Tibial artery (tissue), 4 donors: ENCODE results near the gene EXD2.
"Not testable (repeated sequence)": the region's sequence is repeated elsewhere in the genome, so short reads cannot be mapped to it uniquely, and the experiment has no call there.

Experiments
- DNase-seq, 2 donors: peaks; one replicate each; pipeline ENCODE4 v3.0.0-alpha.2; 2019
- H3K27ac ChIP-seq, 2 donors: fragments of 200-600 bp; sonication (generic) in 1 of 2; 1 replicate in 1 of 2; 2 replicates in 1 of 2; pipeline ENCODE4 v1.5.1; 2018 to 2019; ENCODE audit warnings: mild to moderate bottlenecking in 1 of 2
- H3K27me3 ChIP-seq, 2 donors: fragments of 200-600 bp; sonication (generic) in 1 of 2; one replicate each; pipeline versions ENCODE4 v1.5.1 to v1.6.0; 2016 to 2019
- H3K36me3 ChIP-seq, 3 donors: fragments of 200-600 bp; sonication (generic) in 2 of 3; one replicate each; pipeline ENCODE4 v1.5.1; 2016 to 2019; ENCODE audit warnings: mild to moderate bottlenecking in 2 of 3
- H3K4me1 ChIP-seq, 4 donors: fragments of 200-600 bp; sonication (generic) in 2 of 4; 1 replicate in 3 of 4; 2 replicates in 1 of 4; pipeline ENCODE4 v1.5.1; 2016 to 2019
- H3K4me3 ChIP-seq, 2 donors: fragments of 200-600 bp; sonication (generic) in 1 of 2; 1 replicate in 1 of 2; 2 replicates in 1 of 2; pipeline ENCODE4 v1.5.1; 2018 to 2019; ENCODE audit warnings: mild to moderate bottlenecking in 2 of 2
- H3K9me3 ChIP-seq, 3 donors: fragments of 200-600 bp; sonication (generic) in 1 of 3; one replicate each; pipeline ENCODE4 v1.5.1; 2016 to 2019
- intact Hi-C: fragments of 100-400 bp; cut with DNase I; formaldehyde crosslinking; loops from one replicate; pipeline ENCODE4 v1.15.0; 2023; ENCODE audit warnings: low total_unique reads
- TF ChIP-seq, protein P1 (sequence below), 2 experiments: fragments of 200-600 bp in 1 of 2; fragments of 450-650 bp in 1 of 2; IDR thresholded peaks; one replicate each; pipeline ENCODE4 v1.5.1; 2017 to 2019; ENCODE audit warnings: antibody characterized with exemption in 2 of 2, mild to moderate bottlenecking in 1 of 2, moderate library complexity in 1 of 2

EXD2 gene

DNA sequence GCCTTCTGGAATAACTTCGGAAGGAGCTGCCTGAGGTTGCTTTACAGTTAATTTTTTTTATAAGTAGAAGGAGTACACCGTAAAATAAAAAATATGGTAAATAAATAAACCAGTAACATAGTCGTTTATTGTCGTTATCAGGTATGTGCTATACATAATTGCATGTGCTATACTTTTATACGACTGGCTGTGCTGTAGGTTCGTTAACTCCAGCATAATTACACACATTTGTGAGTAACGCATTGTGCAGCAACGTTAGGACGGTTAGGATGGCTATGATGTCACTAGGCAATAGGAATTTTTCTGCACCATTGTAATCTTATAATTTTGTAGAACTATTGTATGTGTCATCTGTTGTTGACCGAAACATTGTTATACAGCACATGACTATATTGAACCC, 8.5 kb downstream of the EXD2 start:
- intact Hi-C loops = loop anchor here (10.0 kb wide), 1 partner anchor 75 kb away; no protein-coding TSS in a partner anchor
- TF ChIP-seq, protein P1, sequence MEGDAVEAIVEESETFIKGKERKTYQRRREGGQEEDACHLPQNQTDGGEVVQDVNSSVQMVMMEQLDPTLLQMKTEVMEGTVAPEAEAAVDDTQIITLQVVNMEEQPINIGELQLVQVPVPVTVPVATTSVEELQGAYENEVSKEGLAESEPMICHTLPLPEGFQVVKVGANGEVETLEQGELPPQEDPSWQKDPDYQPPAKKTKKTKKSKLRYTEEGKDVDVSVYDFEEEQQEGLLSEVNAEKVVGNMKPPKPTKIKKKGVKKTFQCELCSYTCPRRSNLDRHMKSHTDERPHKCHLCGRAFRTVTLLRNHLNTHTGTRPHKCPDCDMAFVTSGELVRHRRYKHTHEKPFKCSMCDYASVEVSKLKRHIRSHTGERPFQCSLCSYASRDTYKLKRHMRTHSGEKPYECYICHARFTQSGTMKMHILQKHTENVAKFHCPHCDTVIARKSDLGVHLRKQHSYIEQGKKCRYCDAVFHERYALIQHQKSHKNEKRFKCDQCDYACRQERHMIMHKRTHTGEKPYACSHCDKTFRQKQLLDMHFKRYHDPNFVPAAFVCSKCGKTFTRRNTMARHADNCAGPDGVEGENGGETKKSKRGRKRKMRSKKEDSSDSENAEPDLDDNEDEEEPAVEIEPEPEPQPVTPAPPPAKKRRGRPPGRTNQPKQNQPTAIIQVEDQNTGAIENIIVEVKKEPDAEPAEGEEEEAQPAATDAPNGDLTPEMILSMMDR (IDR thresholded peaks at IDR 0.05) = no peak

DNA sequence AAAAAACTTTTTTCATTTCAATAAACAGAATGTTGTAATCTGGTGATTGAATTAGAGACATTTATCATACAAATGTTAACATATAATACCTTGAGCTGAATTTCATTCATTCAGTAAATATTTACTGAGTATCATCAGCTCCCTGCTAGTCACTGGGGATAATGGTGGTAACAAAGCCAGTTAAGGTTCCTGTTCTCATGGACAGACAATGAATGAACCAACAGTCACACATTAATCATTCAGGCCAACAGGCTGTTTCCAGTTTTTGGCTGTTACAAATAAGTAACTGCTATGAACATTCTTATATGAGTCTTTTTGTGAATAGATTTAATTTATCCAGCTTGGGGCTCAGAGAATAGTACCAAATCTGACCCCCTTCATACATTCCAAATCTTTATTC, 13.5 kb downstream of the EXD2 start:
- intact Hi-C loops = loop anchor here (10.0 kb wide), 1 partner anchor 80 kb away; no protein-coding TSS in a partner anchor
- TF ChIP-seq, protein P1 (IDR thresholded peaks at IDR 0.05) = no peak
- Histone ChIP-seq H3K9me3 (no peaks in the 10 kb centered on the region), H3K27ac (no peak overlapping the region), H3K4me1 (no peaks in the 10 kb centered on the region), H3K36me3 (peaks cover 2 to 5% (median 5%) of the 10 kb centered on the region in 3 donors), H3K4me3 (no peak overlapping the region), H3K27me3 (no peaks in the 10 kb centered on the region)
- DNase-seq = no peak

More for the DNA sequence above, 8.5 kb downstream of the EXD2 start:
- Histone ChIP-seq H3K9me3 (no peaks in the 10 kb centered on the region), H3K4me3 (no peak overlapping the region), H3K27ac (no peak overlapping the region), H3K4me1 (no peaks in the 10 kb centered on the region), H3K36me3 (no peaks in the 10 kb centered on the region), H3K27me3 (no peaks in the 10 kb centered on the region)
- DNase-seq = no peak

DNA sequence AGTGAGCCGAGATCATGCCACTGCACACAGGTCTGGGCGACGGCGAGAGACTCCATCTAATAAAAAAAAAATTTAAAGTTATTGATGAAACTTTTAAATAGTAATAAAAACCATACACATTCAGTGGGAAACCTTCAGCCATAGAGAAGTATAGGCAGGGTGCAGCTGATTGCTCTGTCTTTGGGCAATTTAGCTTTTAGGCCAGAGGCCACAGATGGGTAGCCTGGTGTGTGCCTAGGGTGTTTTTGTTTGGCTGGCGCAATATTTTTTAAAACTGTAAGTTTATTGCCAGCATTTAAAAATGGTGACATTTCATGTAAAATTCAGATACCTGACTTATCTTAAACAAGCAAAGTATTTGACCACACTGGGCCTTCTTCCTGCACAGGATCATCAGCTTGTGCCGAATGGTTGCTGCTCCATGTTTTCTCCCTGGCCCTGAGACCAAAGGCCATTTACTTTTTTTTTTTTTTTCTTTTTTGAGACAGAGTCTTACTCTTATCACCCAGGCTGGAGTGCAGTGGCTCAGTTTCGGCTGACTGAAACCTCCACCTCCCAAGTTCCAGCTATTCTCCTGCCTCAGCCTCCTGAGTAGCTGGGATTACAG, 16.2 kb downstream of the EXD2 start:
- intact Hi-C loops = loop anchor here (10.0 kb wide), 1 partner anchor 83 kb away; no protein-coding TSS in a partner anchor
- no peak for DNase-seq
- Histone ChIP-seq H3K36me3 (peaks cover 5 to 29% (median 9%) of the 10 kb centered on the region in 3 donors), H3K27me3 (no peaks in the 10 kb centered on the region), H3K4me1 (no peaks in the 10 kb centered on the region), H3K9me3 (no peaks in the 10 kb centered on the region), H3K4me3 (no peak overlapping the region), H3K27ac (no peak overlapping the region)
- TF ChIP-seq, protein P1 (IDR thresholded peaks at IDR 0.05) = no peak

DNA sequence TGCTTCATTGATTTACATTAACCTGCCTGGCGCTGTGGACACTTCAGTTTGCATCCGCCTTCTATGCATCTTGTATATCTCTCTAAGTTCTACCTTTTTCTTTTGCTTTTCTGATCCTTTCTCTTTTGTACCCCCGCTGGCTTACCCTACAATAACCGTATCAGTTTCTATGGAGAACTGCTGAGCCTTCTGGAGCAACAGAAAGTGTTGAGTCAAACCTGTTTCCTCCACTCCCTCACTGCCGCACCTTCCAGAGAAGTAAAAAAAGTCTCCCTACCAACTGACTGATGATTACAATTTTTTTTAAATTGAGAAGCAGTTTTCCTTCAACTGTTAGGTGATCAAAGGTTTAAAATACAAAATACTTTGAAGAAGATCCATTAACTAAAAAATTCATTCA, 17.4 kb downstream of the EXD2 start:
- no peaks in the 10 kb centered on the region for H3K27me3 ChIP-seq
- H3K4me3 ChIP-seq = no peak overlapping the region
- DNase-seq = no peak
- no peaks in the 10 kb centered on the region for H3K4me1 ChIP-seq
- no peaks in the 10 kb centered on the region for H3K9me3 ChIP-seq
- no peak overlapping the region for H3K27ac ChIP-seq
- TF ChIP-seq, protein P1 (IDR thresholded peaks at IDR 0.05) = no peak
- peaks cover 5 to 35% (median 13%) of the 10 kb centered on the region in 3 donors for H3K36me3 ChIP-seq
- intact Hi-C loops = loop anchor here (10.0 kb wide), 1 partner anchor 84 kb away; no protein-coding TSS in a partner anchor

DNA sequence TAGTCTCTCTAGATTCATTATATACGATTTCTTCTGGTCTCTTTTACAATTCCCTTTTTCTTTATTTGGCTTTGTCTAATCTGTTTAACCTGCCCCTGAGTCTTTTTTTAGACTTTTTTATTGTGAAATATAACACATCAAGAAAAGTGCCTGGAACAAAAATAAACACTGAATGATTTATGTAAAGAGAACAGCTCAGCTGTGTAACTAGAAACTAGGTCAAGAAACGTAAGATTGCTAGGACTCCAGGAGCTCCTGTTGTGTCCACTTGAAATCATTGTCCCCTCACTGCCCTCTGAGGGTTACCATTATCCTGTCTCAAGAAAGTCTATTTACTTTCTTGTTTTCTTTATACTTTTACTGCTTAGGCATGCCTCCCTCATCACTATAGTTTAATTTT, 23.1 kb downstream of the EXD2 start:
- DNase-seq = no peak
- no peaks in the 10 kb centered on the region for H3K27me3 ChIP-seq
- peaks cover 0 to 6% (median 0%) of the 10 kb centered on the region in 4 donors for H3K4me1 ChIP-seq
- peaks cover 2 to 38% (median 13%) of the 10 kb centered on the region in 3 donors for H3K36me3 ChIP-seq
- H3K27ac ChIP-seq = no peak overlapping the region
- H3K9me3 ChIP-seq = no peaks in the 10 kb centered on the region
- TF ChIP-seq, protein P1 (IDR thresholded peaks at IDR 0.05) = no peak
- H3K4me3 ChIP-seq = no peak overlapping the region
- intact Hi-C loops = no loop called here

DNA sequence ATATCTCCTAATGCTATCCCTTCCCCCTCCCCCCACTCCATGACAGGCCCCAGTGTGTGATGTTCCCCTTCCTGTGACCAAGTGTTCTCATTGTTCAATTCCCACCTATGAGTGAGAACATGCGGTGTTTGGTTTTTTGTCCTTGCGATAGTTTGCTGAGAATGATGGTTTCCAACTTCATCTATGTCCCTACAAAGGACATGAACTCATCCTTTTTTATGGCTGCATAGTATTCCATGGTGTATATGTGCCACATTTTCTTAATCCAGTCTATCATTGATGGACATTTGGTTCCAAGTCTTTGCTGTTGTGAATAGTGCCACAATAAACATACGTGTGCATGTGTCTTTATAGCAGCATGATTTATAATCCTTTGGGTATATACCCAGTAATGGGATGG, 26.4 kb downstream of the EXD2 start:
- H3K36me3 ChIP-seq, H3K4me3 ChIP-seq, H3K27ac ChIP-seq, DNase-seq, H3K4me1 ChIP-seq, intact Hi-C loops, H3K27me3 ChIP-seq, H3K9me3 ChIP-seq: not testable (repeated sequence)
